Transverse colon (tissue), 4 donors: ENCODE results near the gene MPPED2.

Experiments
- CTCF ChIP-seq, 5 experiments: fragments of 200-600 bp in 3 of 5; fragments of 450-650 bp in 2 of 5; sonication (generic) in 3 of 5; IDR thresholded peaks; 1 replicate in 2 of 5; 2 replicates in 3 of 5; pipeline ENCODE4 v1.5.1; 2016 to 2017; ENCODE audit warnings: antibody characterized with exemption in 5 of 5, inconsistent platforms in 3 of 5, mild to moderate bottlenecking in 2 of 5, moderate library complexity in 1 of 5
- POLR2AphosphoS5 ChIP-seq, 3 donors: sonication (generic); formaldehyde crosslinking; IDR thresholded peaks; one replicate each; pipeline ENCODE4 v1.6.1; 2016; ENCODE audit warnings: antibody characterized with exemption in 3 of 3

DNA sequence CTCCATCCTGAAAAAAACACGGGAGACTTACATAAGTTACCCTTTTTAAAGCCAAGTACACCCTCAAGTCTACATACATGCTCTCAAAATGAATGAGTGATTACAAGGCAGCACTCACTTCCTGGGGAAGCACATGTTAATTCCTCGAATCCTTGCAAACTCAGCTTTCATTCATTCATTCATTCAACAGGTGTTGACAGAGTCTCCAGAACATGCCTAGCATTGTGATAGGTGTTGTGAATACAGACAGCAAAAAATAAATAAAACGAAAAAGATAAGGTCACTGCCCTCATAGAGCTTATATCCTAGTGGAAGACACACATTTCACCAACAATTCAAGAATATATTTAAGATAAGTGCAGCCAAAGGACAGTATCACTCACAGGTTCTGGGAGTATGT lies 19.7 kb downstream of the MPPED2 start:
- TF ChIP-seq POLR2AphosphoS5 (IDR thresholded peaks at IDR 0.05) = no peak
- TF ChIP-seq CTCF (IDR thresholded peaks at IDR 0.05) = no peak
